GM04503 (cell line): ENCODE results near the gene IL36RN.
A peak's percentile ranks its signal among the peaks of the same experiment; 100 is the strongest.

Source experiments
- DNase-seq: peaks from one replicate; pipeline ENCODE4 v3.0.0-alpha.2; 2012; ENCODE audit warnings: low read depth

IL36RN gene

DNA sequence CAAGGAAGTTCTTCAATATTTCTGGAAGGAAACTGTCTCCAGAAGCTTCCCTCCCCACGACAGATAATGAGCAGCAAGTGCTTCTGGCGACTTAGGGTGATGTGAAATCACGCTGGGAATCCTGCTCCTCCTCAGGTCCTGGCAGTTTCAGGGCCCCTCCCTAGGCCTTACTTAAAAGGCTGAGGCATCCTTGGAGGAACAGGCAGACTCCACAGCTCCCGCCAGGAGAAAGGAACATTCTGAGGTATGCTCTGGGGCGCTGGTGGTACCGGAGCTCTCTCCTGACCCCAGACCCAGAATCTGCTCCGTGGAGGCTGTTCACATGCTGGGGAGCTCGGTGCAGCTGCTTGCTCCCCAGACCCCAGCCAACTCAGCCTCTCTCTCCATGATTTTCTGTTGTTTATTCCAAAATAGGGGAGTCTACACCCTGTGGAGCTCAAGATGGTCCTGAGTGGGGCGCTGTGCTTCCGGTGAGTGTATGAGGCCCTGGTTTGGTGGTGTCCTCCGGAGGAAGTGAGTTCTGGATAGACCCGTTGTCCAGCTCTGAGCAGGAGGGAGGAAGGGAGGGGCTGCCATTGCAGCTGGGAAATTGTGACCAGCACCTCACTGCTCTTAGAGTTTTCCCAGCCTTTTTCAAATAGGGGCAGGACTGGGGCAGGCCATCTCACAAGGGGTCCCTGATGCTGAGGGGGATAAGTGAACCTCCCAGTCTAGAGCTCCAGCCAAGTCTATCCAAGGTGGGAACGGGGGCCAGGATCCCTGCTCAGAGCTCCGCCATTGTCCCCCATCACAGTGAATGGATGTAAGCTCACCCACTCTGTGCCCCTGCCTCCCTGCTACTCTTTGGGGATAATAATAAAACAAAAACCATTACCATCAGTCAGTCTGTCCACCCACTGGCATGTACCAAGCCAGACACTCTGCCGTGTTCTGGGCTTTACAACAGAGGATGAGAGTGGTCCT lies at the start of gene IL36RN:
IL36RN (plus strand) TSS at position 201 of the 963 bp plus-strand sequence; CDS start at position 442, 241 bp downstream.
- no peak for DNase-seq

DNA sequence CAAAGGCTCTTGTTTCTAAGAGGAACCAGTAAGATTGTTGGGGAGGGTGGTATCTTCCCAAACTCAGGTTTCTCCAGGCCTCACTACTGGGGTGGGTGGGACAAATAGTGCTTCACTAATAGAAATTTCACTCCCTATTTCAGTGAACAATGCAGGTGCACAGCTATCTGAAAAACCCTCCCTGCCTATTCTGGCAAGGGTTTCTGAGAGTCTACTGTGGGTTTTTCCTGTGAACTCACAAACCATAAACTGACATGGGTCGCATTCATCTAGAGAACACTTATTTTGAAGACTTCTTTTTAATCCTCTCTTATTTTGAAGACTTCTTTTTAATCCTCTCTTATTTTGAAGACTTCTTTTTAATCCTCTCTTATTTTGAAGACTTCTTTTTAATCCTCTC lies 49.4 kb upstream of the IL36RN start:
- no peak for DNase-seq

DNA sequence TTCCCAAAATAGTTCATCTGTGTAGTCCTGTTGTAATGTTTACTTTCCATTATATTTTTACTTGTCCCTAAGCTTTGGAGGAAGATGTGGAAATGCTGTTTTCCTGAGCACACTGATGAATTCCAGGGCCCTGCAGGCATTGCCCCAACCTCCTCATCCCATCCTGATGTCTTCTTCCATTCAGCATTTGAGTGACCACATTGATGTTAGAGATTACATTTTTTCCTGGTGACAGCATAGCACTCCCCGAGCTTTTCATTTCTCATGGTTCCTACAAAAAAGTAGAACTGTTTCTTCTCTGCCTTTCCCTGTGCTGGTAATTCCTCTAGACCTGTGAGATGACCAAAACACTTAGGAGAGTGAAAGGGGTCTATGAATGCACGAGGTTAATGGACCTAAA lies 48.9 kb upstream of the IL36RN start:
- DNase-seq: peak; percentile 6

GRCh38 chr2:113011108-113011507 lies 47.9 kb upstream of the IL36RN start:
- no peak for DNase-seq

- DNase-seq: no peak
Measured at GRCh38 chr2:113012436-113013335, 46.3 kb upstream of the IL36RN start.

DNA sequence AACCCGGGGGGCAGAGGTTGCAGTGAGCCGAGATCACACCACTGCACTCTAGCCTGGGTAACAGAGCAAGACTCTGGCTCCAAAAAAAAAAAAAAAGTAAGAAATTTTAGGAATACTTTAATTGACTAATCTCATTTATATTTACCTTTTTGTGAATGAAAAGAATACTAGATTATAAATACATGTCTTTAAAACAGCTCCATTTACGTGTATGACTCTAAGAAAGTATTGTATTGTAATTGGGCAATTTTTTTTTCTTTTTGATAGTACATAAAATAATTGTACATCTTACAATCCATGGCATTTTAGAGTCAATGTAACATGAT lies 45.7 kb upstream of the IL36RN start:
- no peak for DNase-seq

GRCh38 chr2:113014067-113014466 lies 44.9 kb upstream of the IL36RN start:
- no peak for DNase-seq

- DNase-seq: no peak
Measured at GRCh38 chr2:113015042-113015441, 44.0 kb upstream of the IL36RN start.

- no peak for DNase-seq
Measured at GRCh38 chr2:113015655-113016054, 43.3 kb upstream of the IL36RN start.

DNA sequence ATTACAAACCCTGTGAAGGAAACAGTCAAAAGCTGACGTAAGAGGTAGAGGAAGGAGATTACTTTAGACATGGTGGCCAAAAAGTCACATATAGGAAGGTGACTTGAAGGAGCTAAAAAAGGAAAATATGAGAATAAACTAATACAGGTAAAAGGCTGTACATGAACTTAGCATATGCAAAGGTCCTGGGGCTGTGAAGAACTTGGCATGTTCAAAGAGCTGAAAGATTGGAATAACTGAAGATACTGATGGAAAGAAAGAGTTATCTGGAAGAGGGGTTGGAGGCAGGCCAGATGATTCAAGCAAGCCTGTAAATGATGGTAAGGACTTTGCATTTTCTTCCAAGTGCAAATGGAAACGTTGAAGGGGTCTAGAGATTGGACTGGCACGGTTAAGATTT lies 40.5 kb upstream of the IL36RN start:
- no peak for DNase-seq

DNA sequence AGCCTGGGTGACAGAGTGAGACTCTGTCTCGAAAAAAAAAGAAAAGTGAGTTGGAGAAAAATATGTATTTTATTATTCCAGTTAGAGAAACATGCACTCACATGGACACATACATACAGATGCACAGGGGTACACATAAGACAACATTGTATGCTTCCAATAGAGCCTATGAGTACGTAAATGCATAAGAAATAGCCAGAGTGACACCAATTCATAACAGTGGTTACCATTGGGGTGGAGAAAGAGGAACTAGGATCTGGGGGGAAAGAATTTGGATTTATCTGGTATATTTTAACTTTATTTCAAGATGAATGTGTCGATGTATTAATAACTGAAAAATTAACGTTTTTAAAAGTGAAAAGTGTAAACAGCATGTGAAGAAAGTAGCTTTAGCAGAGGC lies 37.7 kb upstream of the IL36RN start:
- DNase-seq: no peak

DNA sequence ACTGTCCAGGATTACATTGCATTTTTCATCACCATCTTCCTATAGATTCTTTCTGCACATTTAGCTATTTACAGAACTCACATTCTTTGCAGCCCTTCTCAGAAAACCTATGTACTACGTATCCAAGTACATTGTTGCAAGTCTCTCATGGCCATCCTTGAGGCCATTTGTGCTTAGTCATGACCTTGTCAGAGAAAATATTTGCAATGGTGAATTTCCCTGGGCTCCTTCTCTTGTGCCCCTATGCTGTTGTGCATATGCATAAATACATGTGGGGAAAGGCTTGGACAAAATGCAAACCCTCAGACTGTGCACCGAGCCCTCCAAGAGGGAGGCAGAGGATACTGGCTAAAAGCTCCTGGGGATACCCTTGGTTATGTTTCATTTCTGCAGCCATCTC lies 34.2 kb upstream of the IL36RN start:
- DNase-seq: no peak

DNA sequence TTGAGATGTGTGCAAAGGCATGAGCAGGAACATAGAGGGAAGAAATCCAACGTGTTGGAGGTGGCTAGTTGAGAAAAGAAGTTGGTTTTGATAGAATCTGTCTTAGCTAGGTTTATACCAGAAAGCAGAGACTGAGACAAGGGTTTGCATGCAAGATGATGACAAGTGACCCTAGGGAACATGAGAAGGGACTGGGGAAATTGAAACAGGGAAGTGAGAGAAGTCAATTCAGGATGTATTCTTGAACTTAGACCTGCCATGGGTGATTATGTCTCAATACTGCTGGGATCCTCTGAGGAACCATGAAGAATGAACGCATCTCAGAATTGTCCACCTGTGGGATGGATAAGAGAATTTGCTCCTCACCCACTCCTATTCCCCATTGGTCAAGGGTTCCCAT lies 33.3 kb upstream of the IL36RN start:
- no peak for DNase-seq

DNA sequence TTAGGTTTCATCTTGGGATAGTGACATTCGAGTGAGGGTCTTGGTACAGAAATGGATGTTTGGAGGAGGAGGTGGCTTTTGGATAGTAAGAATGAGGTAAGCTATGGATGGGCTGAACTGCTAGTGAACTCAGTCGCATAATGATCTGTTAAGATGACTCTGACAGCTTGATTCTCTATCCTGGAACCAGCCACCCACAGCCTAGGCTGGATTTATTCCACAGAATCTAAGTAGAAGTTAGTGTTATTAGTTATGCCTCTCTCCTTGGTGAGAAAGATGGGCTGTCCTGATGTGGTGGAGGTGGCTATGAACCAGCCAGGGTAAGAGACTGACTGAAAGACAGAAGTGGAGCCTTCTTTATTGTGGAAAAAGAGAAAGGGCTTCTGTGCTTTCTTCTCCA lies 31.3 kb upstream of the IL36RN start:
- DNase-seq: no peak

DNA sequence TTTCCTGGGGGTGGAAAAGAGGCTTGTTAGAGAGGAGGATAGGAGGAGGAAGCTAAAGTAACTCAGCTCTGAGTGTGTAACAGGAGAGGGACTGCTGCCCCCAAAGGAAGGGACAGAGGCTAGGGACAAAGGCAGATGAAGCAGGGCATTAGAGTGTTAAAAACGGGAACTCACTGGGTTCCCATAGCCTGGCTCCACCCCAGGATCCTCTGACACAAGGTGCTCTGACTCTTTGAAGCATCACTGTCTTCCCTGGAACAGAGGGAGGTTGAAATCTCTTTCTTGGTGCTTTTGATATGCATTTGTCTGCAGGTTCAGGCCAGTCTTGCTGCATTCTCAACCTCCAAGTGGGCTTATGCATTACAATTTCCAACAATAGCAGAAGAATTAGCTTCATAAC lies 30.9 kb upstream of the IL36RN start:
- DNase-seq: no peak

- DNase-seq: no peak
Measured at GRCh38 chr2:113032737-113033136, 26.3 kb upstream of the IL36RN start.

DNA sequence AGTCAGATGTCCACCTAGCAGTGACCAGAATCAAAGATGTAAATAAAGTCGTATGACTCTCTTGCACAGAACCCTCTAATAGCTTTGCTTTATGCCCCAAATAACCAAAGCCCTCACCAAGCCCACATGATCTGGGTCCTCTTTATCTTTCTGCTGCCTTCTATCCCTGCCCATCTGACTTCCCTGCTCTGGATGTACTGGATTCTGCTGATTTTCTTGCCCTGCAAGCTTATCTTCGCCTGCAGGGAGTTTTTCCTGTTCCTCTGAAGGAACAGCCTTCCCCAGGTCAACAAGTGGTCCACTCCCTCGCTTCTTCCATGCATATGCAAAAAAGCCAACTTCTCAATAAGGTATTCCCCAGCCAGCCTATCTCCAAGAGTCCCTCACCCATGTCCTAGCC lies 25.0 kb upstream of the IL36RN start:
- DNase-seq: no peak

GRCh38 chr2:113036763-113037162 lies 22.2 kb upstream of the IL36RN start:
- no peak for DNase-seq

DNA sequence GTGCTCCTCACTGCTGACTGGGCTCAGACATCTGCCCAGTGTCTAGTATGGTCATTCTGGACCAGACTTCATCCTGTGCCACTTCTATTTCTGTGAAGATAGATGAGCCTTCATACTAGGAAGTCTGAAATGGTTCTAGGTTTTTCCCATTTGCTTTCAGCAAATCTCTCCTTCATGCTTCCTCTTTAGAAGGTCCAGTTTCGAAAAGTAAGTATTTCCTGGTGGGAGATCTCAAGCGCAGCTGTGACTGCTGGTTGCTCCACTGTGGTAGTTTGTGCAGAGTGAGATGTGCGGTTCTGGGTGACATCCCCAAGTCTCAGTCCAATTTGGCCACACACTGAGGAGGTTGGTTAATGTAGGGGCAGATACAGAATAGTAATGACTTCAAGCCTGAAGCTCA lies 20.7 kb upstream of the IL36RN start:
- DNase-seq: no peak

GRCh38 chr2:113039158-113039557 lies 19.8 kb upstream of the IL36RN start:
- no peak for DNase-seq

GRCh38 chr2:113039719-113040118 lies 19.3 kb upstream of the IL36RN start:
- no peak for DNase-seq

GRCh38 chr2:113041871-113042270 lies 17.1 kb upstream of the IL36RN start:
- DNase-seq: no peak

- DNase-seq: no peak
Measured at GRCh38 chr2:113046465-113046864, 12.5 kb upstream of the IL36RN start.
